ENCODE results near the gene MTHFD1L.

DNA sequence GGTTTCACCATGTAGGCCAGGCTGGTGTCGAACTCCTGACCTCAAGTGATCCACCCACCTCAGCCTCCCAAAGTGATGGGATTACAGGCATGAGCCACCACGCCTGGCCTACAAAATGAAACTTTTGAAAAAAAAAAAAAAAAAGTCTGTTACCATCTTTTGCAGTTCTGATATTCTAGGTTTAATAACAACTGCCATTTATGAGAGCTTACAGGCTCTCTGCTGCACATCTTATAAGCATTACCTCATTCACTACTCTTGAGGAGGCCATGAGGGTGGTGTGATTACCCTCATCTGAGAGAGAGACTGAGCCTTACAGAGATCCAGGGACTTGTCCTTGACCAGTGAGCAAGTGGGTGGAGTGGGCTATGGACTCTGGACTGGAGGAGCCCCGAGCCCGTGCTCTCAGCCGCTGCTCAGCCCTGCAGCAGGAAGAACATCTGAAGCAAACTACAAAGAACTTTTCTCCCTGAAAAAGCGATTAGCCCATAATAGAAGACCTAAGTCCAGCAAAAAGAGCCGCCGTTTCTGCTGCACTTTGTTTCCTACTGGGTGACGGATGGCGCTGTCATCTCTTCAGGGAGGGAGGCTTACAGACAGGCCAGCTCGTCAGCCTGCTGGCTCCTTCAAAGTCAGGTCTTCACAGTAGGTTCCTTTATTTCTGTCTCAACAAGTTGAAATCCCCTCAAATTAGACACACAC, 254.5 kb downstream of the MTHFD1L start:
- TF ChIP-seq, protein P1, sequence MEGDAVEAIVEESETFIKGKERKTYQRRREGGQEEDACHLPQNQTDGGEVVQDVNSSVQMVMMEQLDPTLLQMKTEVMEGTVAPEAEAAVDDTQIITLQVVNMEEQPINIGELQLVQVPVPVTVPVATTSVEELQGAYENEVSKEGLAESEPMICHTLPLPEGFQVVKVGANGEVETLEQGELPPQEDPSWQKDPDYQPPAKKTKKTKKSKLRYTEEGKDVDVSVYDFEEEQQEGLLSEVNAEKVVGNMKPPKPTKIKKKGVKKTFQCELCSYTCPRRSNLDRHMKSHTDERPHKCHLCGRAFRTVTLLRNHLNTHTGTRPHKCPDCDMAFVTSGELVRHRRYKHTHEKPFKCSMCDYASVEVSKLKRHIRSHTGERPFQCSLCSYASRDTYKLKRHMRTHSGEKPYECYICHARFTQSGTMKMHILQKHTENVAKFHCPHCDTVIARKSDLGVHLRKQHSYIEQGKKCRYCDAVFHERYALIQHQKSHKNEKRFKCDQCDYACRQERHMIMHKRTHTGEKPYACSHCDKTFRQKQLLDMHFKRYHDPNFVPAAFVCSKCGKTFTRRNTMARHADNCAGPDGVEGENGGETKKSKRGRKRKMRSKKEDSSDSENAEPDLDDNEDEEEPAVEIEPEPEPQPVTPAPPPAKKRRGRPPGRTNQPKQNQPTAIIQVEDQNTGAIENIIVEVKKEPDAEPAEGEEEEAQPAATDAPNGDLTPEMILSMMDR (IDR thresholded peaks at IDR 0.05): no peak
- no peak for TF ChIP-seq POLR2A (IDR thresholded peaks at IDR 0.05)
